ENCODE data around the gene ZMYM2.
"Not testable (repeated sequence)": the region's sequence is repeated elsewhere in the genome, so short reads cannot be mapped to it uniquely, and the experiment has no call there.

ZMYM2 gene

DNA sequence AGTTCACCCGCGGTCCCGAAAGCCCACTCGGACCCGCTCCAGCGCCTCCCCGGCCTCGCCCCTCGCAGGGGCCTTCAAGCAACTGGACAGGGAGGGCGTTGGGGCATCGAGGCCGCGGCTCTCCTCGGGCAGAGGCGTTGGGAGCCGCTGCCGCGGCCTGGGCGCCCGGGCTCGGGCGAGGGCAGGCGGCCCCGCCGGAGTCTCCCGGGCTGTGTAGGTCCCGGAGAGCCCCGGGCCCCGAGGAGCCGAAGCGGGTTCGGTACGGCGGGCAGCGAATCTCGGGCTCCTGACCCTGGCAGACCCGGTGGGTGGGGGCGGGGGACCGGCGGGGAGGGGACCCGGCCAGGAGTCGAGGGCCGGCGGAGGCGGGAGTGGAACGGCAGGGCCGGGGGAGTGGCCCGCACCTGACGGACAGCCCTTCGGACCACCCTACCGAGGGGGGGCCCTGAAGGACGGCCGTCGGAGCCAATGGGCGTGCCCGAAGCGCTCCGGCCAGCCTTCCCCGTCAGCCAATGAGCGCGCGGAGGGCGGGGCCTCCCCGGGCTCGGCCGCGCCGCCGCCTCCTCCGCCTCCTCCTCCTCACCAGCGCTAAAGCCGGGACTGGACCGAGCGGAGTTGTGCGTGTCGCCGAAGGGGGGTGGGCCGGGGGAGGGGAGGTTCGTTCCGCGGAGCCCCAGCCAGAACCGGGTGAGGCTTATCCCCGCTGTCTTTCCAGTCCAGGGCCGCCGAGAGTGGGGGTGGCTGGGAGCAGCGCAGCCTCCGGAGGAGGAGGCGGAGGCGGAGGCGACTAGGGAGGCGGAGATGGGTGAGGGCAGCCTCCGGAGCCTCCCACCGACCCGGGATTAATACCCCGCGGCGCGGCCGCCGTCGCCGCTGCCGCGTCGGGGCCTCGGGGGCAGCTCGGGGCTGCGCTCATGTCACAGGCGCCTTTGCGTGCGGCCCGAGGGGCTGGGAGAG lies at the start of gene ZMYM2:
Gene ZMYM2, plus strand, starts transcription at position 573 of the 957 bp plus-strand sequence. CDS start 34,346 bp downstream, outside the sequence.
- DNase-seq (ENCODE audit: low read depth), result peak; percentile 98

DNA sequence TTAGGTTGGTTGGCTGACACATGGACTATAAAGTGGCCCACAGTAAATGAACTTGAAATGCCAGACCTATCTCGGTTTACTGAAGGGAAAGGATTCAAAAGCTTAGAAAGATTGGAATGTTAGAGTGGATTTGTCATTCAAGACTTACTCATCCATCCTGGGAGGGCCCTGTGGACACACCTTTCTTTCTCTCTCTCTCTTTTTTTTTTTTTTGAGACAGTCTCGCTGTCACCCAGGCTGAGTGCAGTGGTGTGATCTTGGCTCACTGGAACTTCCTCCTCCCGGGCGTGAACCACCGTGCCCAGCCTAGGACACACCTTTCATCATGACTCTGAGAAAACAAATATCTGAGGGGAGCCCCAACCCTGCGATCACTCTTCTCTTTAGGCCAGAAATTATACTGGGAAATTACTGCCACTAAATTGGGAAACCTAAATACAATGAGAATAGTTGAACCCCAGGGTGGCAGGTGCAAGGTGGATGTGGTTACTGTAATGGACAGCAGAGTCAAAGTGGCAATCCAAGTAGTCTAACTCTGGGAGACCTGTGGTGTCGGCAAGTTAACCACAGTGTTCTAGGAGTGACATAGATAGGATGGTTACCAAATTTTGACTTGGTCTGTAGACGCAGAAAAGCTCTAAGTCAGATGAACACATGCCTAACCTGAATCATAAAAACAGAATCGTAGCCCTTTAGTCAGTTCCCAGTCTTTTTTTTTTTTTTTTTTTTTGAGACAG lies 48.0 kb upstream of the ZMYM2 start:
- no peak for DNase-seq (ENCODE audit: low read depth)

DNA sequence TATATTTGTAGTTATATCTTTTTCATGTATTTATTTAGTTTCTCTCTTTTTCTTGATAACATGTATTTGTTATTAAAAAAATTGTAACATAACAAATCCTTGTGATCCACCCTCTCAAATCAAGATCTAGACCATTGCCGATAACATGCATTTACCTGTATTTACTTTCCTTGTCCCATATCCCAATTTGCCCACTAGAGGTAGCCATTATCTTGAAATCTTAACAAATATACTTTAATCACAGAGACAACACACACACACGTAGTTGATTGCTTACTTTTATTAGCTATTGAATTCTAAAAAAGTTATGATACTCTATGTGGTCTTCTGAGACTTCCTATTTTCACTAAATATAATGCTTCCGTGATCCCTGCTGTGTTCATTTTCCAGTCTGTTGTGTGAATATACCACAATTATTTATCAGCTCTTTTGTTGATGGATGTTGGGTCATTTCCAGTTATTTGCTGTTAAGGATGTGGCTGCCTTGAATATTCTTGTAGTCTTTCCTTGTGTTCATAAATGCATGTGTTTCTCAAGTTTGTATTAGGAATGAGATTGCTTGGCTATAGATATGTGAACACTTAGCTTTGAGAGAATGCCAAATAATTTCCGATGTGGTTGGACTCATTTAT lies 31.3 kb upstream of the ZMYM2 start:
- DNase-seq (ENCODE audit: low read depth), result no peak

DNA sequence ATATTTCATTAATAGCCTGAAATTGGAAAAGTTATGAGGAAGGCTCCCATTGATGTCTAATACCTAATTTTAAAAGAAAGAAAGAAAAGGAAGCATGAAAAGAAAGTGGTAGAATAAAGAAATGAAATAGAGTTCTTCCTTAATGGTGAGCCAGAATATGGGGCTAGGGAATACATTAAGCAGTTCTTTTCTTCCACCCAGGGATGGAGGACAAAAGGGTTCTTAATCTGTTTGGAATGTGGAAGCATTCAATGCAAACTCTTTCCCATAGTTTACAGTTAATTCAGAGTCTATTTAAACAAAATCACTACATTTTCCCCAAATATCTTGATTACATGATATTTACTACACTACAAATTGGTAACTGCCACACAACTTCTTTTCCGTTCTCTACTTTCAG lies 18.4 kb upstream of the ZMYM2 start:
- DNase-seq (ENCODE audit: low read depth), result no peak

DNA sequence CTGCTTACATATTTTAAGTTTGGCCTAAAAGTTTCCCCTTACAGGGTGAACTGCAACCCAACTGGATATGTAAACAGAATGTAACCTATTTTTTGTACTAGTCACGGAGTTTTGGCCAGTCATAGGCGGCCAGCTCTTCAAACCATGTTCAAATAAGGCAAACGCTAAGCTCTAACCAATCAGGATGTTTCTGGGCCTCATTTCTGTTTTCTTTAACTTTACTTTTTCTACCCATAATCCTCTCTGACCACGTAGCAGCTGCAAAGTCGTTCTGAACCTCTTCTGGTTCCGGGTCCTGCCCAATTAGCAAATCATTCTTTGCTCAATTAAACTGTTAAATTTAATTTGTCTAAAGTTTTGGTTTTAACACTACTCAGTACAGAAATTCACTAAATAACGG lies 8.2 kb upstream of the ZMYM2 start:
- no peak for DNase-seq (ENCODE audit: low read depth)

DNA sequence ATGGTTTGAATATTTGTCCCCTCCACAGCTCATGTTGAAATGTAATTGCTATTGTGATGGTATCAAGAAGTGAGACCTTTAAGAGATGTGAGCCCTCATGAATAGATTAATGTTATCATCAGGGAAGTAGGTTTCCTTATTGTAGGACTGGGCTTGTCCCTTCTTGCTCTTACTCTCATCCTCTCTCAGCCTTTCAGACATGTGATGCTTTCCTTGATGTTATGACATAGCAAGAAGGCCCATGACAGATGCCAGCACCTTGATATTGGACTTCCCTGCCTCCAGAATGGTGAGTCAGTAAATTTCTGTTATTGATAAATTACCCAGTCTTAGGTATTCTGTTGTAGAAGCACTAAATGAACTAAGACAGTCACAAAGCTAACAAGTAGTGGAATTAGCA lies 5.7 kb upstream of the ZMYM2 start:
- no peak for DNase-seq (ENCODE audit: low read depth)

DNA sequence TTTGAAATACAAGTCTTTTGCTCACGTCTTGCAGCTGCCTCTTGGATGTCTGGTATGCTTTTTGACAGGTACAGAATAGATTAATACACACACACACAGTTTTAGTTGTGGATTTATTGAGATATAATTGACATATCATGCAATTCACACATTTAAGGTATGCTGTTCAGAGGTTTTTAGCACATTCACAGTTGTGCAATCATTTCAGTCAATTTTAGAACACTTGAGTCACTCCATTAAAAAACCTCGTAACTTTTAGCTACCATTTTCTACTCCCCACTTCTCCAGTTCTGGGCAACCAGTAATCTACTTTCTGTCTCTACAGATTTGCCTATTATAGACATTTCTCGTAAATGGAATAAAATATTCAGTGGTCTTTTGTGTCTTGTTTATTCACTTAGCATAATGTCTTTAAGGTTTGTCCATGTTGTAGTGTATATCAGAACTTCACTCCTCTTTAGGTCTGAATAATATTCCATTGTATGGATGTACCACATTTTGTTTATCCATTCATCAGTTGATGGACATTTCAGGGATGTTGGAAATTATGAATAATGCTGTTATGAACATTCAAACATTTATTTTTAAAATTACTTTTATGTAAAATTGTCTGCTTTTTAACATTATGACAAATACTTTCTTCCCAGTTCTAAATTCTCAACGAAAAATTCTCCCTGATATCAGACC lies 2.5 kb upstream of the ZMYM2 start:
- no peak for DNase-seq (ENCODE audit: low read depth)

DNA sequence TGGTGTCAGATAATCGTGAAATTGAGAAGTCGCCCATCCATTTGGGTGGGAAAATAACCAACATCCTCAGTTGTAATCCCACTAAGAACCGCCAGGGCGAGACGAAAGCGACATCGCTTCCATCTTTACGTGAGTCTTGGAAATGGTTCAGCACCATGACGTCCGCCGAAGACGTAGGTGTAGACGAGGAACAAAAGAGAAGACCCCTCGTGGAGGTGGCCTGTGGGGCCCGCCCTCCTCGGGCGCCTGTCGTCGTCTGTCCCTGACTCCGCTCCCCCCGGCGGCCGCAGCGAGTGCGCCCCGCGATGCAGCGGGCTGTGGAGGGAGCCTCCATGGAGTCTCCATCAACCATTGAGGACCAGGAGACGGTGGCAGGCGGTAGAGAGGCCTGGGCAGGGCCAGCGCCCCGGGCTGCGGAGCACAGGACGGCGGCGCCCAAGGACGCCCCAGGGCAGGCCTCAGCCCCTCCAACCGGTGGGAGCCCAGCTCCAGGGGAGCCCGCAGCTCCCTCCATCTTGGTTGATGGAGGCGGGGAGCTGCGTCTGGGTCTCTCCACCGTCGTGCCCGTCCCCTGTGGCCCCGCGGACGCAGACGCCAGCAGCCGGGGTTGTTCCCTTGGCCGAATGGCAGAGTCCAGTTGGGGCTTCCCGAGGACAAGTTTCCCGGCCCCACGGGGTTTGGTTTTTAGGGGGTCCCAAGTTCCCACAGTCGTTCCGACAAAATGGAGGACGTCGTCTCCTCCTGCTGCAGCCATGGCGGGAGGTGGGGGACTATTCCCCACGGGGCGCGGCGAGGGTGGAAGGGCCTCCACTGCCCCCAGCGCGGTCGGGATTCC lies 990 bp upstream of the ZMYM2 start:
- DNase-seq (ENCODE audit: low read depth), result peak; percentile 72

DNA sequence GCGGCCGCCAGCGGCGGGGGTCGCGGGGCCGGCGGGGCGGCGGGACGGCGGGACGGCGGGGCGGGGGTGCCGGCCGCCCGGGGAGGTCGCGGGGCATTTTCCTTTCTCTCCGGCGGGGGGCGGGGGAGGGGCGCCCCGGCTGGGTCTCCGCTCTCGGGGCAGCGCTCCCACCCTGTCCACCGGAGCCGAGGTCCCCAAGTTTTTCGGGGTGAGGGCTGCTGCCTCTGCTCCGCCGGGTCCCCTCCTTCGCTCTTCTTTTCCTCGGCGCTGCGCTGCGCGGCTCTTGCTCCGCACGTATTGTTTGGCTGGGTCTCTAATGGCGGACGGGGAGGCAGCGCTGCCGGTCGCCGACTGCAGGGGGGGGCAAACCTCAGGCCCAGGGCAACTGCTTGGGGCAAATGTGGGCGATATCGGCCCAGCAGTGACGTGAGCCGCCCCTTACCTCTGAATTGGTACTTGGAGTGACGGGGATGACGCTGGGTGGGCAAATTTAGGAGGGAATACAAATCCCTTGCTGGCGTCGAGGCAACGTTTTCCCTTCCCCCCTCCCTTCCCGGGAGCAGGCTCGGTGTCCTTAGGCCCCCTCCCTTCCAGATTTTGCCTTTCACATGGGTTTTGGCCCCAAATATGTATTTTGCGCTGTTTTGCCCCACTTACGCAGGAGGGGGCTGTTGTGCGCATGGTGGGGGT lies 759 bp downstream of the ZMYM2 start:
- peak; percentile 55 for DNase-seq (ENCODE audit: low read depth)

DNA sequence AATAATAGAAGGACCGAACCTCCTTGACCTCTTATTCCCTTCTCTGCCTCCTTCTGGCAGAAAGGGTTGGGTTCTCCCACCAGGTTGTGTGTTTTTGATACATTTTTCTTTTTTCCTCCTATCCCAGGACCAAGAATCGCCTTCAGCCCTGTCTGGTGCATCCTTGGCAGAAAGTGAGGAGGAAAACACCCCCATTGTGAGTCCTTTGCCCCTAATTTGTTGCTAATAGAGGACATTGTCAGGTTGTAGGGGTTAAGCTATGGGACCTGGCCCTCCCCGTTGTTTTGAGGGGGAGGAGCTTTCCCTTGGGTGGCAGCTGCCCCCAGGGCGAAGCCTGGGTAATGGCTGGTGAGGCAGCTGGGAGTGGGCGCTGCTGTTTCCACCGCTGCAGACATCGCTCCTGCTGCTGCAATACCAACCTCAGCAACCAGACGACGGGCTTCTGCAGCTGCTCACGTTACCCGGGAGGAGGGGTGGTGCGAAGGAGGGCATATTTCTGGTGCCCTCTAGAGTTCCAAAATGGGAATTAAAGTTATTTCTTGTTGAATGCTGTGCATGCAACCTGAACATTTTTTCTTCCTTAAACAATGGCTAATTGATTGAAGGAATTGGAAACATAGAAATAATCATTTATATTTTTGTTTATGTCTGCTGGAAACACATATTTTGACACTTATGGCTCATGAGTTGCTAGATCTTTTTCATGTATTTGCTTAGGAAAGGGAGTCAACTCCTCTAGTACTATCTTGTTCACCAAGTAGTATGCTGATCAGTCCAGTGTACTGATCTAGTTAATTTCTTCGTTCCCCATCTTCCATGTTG lies 1.5 kb downstream of the ZMYM2 start:
- DNase-seq (ENCODE audit: low read depth), result peak; percentile 76

DNA sequence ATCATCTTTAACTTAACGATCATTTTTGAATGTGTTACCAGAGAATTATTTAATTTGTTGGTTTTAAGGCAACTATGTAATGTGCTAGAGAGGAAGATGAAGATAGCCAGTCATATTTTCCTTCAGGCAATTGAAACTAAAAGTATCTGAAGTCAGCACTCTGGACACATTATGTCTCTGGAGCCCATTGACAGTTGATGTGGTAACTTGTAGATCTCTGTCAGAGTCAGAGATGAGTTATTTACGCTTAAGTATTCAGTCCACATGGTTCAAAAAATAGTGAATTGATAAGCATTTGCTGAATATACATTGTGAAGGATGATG lies 2.1 kb downstream of the ZMYM2 start:
- DNase-seq (ENCODE audit: low read depth), result no peak

DNA sequence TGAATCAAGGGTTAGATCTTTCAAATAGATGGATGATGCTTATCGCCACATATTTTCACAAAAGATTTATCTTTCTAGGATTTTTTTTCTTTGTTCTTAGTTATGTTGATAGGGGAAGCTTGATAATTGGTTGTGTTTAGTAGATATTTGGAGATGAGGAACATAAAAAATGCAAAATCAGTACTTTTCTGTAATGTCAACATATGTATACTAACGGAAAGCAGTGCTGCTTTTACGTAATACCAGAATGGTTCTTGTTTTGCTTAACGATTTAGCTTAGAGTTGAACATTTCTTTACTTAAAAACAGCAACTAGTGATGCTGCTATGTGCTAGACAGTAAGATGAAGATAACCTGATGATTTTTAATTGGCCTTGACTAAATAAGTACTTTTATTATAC lies 3.0 kb downstream of the ZMYM2 start:
- DNase-seq (ENCODE audit: low read depth), result no peak

DNA sequence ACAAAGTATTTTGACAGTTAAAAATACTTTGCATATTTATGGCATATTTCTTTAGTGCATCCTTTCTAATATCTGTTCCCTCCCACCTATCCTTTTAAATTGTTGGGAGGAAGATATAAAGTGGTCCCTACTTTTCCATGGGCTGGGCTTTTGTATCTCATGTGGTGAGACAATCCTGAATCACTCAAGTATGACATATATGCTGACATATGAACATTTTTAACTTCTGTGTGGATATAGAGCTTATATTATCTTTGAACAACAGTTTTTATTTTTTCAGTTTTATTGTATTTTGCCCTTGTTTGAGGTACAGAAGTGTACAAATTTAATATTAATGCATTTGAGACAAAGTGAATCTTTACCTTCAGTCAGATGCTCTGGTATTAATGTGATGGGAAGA lies 3.4 kb downstream of the ZMYM2 start:
- DNase-seq (ENCODE audit: low read depth), result no peak

DNA sequence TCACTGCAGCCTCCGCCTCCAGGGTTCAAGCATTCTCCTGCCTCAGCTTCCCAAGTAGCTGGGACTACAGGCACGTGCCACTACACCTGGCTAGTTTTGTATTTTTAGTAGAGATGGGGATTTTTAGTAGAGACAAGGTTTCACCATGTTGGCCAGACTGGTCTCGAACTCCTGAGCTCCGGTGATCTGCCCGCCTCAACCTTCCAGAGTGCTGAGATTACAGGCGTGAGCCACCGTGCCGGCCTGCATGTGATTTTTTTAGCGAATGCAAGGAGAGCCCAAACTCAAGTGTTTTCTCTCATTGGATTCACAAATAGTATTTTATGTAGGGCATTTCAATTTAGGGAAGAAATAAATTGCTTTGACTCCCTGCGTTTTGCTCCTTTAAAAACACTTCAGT lies 4.4 kb downstream of the ZMYM2 start:
- DNase-seq (ENCODE audit: low read depth), result no peak

DNA sequence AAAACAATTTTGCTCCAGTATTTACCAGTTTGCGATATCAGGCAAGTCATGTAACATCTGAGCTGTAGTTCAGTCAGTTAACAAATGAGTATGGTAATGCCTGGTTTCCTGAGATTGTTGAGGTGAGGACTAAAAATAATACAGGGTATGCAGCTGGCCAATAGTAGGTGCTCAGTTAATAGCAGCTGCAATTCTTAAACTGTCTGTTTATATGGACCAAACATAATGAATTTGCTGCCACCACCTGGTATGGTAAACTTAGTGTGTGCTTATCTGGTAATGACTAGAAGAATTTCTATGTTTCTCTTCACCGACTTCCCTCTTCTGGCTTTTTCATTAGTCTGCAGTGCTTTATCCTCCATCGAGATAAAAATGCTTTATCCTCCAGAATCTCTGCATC lies 9.1 kb downstream of the ZMYM2 start:
- DNase-seq (ENCODE audit: low read depth), result no peak

DNA sequence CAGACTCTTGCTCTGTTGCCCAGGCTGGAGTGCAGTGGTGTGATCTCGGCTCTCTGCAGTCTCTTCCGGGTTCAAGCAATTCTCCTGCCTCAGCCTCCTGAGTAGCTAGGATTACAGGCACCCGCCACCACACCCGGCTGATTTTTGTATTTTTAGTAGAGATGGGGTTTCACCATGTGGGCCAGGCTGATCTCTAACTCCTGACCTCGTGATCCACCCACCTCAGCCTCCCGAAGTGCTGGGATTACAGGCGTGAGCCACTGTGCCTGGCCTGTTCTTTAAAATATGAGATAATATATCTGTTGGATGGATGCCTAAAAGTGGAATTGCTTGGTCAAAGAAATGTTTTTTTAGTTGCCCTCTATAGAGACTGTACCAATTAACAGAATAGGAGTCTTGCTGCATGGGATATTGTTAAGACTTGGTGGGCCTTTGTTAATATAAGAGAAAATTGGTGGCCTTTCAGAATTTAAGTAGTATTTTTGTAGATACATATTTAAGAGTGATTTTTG lies 16.0 kb downstream of the ZMYM2 start:
- DNase-seq (ENCODE audit: low read depth), result not testable (repeated sequence)

DNA sequence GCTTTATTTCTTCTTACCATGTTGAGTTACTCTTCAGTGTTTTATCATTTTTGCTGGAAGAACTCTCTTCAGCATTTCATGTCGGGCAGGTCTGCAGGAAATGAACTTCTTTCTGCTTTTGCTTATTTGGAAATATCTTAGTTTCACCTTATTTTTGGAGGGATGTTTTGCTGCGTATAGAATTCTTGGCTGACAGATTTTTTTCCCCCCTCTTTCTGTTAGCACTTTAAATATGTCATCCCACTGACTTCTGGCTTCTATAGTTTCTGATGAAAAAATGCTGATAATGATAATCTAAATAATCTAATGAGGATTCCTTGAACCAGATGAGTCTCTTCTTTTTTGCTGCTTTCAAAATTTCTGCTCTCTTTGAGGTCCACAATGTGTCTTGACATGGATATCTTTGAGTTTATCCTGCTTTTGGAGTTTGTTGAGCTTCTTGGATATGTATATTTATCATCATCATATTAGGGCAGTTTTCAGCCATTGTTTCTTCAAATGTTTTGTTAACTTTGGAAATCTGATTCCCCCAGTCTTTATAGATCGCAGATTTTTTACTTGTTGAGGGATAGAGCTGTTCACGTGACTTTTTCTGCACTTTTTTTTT lies 20.4 kb downstream of the ZMYM2 start:
- no peak for DNase-seq (ENCODE audit: low read depth)

DNA sequence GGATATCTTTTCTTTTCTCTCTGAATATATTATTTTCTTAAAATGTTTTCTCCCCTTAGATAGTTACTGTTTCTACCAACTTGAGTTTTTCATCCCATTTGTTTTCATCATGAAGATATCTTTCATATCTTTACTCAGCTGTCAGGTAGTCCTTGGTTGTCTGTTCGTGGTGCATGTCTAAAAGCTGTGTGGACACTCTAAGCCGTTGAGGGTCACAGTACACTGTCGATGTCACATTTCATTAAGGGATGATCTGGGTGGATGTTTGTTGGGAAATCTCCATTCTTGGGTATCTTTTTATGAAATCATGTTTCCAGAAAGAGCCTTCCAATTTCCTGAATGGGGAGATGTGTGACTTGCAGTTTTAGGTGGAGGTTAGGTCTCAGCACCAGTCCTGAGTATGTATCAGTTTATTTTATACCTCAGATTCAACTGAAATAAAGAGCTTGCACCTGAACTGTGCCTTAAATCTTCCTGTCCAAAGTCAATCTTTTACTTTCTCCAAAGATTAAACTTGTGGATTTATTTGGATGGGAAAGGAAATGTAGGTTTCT lies 23.2 kb downstream of the ZMYM2 start:
- DNase-seq (ENCODE audit: low read depth), result no peak
